Gastroesophageal sphincter (tissue), 3 donors: Measurements from ENCODE around the gene RPTOR.

Experiments used
- CTCF ChIP-seq, 4 experiments: fragments of 200-600 bp in 2 of 4; fragments of 450-650 bp in 2 of 4; sonication (generic) in 1 of 4; IDR thresholded peaks; one replicate each; pipeline ENCODE4 v1.5.1; 2017 to 2019; ENCODE audit warnings: antibody characterized with exemption in 4 of 4, mild to moderate bottlenecking in 2 of 4, moderate library complexity in 2 of 4
- POLR2A ChIP-seq, 2 donors: fragments of 450-650 bp; IDR thresholded peaks; one replicate each; pipeline ENCODE4 v1.6.1; 2017; ENCODE audit warnings: antibody characterized with exemption in 2 of 2, mild to moderate bottlenecking in 2 of 2, moderate library complexity in 1 of 2

- TF ChIP-seq POLR2A (IDR thresholded peaks at IDR 0.05) (no peak), CTCF (IDR thresholded peaks at IDR 0.05) (no peak)
These were observed 315.5 kb downstream of the RPTOR start for GRCh38 chr17:80860101-80860671.
